HL-60/S4 (cell line): ENCODE data around the gene TMEM184B.

ENCODE experiments used
- in situ Hi-C: fragments of 300-500 bp; cut with MboI; formaldehyde crosslinking; loops from 2 replicates; pipeline ENCODE4 v1.14.3; 2022; ENCODE audit warnings: low sequenced_read_pairs

Gene TMEM184B

GRCh38 chr22:38249803-38250642 lies 22.8 kb downstream of the TMEM184B start:
- in situ Hi-C loops, result no loop called here

DNA sequence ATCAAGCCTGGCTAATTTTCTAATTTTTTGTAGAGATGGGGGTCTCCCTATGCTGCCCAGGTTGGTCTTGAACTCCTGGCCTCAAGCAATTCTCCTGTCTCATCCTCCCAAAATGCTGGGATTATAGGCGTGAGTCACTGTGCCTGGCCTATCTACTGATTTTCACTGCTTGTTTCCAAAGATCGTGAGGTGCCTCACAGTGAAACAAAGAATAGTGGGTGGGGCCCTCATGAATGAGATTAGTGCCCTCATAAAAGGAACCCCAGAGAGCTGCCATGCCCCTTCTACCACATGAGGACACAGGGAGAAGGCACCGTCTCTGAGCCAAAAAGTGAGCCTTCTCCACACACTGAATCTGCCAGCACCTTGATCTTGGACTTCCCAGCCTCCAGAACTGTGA lies 23.5 kb downstream of the TMEM184B start:
- in situ Hi-C loops, result no loop called here

GRCh38 chr22:38248280-38248679 lies 24.5 kb downstream of the TMEM184B start:
- in situ Hi-C loops, result no loop called here

- in situ Hi-C loops, result no loop called here
These were observed 25.1 kb downstream of the TMEM184B start for GRCh38 chr22:38247713-38248112.

GRCh38 chr22:38246692-38247091 lies 26.1 kb downstream of the TMEM184B start:
- in situ Hi-C loops, result no loop called here

DNA sequence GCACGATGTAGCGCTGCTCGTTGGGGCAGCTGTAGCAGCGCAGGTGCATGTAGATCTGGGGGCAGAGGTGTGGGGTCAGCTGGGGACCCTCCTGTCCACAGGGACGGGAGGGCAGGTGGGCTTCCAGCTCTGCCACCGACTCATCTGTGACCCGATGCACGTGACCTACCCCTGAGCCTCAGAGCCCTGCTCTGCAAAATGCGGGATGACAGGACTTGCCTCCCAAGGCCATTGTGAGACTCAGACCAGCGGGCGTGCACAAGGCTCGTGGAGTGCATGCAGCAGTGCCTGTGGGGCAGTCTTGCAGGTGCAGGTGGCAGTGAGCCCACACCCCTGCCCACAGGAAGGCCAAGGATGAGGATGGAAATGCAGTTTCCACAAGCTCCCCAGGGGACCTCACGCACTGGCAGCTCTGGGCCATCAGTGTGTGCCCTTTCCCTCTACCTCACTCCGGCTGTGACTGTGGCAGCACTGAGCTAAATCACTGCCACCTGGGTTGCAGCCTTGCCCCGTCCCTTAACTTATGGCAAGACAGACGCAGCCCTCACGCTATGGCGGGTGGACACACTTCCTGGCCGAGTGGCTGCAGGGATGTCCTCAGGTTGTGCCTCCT lies 26.7 kb downstream of the TMEM184B start:
- in situ Hi-C loops, result no loop called here

- in situ Hi-C loops, result no loop called here
These were observed 28.7 kb downstream of the TMEM184B start for GRCh38 chr22:38244106-38244505.

- in situ Hi-C loops, result no loop called here
These were observed 29.6 kb downstream of the TMEM184B start for GRCh38 chr22:38243007-38243765.

GRCh38 chr22:38240734-38241252 lies 32.0 kb downstream of the TMEM184B start:
- in situ Hi-C loops, result no loop called here

DNA sequence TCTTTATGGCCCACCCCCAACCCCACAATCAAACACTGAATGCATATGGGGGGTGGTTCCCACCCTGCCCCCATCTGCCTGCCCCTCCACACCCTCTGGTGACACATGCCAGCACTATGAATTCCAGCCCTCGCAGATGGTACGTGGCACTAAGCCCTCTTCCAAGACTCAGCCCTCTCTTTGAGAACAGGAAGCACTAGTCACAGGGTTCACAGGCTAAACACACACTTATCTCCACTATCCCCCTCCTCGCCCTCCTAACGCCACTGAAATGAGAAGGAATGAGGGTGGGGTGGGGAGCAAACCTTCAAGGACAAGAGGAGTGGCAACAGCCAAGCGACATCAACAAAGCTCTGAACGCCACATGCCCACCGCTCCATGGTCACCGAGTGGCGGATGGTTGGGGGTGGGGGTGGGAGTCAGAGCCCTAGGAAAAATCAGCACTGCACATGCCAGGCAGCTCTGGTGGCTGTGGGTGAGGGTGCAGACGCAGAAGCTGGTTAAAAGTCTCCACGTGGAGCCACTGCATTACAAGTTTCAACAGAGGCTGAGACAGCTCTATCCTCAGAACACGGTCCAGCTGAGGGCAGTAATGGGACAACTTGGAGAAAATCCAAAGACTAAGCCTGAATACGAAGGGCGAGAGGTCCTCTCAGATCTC lies 33.6 kb downstream of the TMEM184B start:
- in situ Hi-C loops, result loop anchor here (10.0 kb wide), 1 partner anchor 114 kb away; no protein-coding TSS in a partner anchor

GRCh38 chr22:38238519-38239071 lies 34.2 kb downstream of the TMEM184B start:
- in situ Hi-C loops, result loop anchor here (10.0 kb wide), 1 partner anchor 114 kb away; no protein-coding TSS in a partner anchor

- in situ Hi-C loops, result loop anchor here (10.0 kb wide), 1 partner anchor 112 kb away; no protein-coding TSS in a partner anchor
These were observed 36.0 kb downstream of the TMEM184B start for GRCh38 chr22:38236786-38237185.

- in situ Hi-C loops, result loop anchor here (10.0 kb wide), 1 partner anchor 111 kb away; no protein-coding TSS in a partner anchor
These were observed 37.5 kb downstream of the TMEM184B start for GRCh38 chr22:38235240-38235850.

DNA sequence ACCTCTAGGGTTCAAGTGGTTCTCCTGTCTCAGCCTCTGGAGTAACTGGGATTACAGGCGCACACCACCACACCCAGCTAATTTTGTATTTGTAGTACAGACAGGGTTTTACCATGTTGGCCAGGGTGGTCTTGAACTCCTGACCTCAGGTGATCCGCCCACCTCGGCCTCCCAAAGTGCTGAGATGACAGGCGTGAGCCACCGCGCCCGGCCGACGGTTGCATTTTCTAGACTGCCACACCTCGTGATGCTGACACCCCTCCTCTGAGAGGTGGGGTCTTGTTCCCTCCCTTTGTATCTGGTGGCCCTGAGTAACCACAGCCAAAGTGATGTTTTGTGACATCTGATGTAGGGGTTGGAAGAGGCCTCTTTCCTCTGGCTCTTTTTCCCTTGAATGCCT lies 39.0 kb downstream of the TMEM184B start:
- in situ Hi-C loops, result loop anchor here (10.0 kb wide), 1 partner anchor 109 kb away; no protein-coding TSS in a partner anchor

DNA sequence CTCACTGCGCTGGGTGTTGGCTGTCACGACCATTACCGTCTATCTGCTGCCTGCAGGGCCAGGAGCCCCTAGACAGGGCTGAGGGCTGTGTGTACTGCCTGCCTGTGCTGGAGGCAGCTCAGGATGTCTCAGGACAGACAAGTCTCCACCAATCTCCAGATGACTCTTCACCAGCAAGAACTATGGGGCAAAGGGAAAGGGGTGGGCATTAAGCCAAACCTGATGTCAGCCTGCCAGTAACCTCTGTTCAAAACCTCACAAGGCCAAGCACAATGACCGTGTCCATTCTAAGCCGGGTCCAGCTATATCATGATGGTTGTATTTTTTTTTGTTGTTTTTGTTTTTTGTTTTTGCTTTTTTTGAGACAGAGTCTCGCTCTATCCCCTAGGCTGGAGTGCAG lies 39.4 kb downstream of the TMEM184B start:
- in situ Hi-C loops, result loop anchor here (10.0 kb wide), 1 partner anchor 109 kb away; no protein-coding TSS in a partner anchor

GRCh38 chr22:38232196-38232595 lies 40.6 kb downstream of the TMEM184B start:
- in situ Hi-C loops, result loop anchor here (10.0 kb wide), 1 partner anchor 107 kb away; no protein-coding TSS in a partner anchor

DNA sequence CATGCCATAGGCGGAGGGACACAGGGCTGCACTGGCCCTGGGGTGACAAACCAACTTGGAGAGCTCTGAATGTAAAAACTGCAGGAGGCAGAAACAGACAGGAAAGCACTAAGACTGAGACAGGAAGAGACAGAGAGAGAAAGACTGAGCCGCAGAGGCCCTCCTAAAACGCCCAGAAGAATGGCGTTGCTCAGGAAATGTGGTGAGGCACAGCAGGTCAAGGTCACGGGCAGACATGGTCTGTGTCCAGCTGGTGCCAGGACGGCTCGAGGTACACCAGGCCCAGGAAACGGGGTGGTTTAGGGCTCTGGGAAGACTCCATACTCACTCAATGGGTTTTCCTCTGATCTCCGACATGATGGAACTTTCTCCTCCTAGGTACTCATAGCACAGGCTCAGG lies 41.9 kb downstream of the TMEM184B start:
- in situ Hi-C loops, result loop anchor here (10.0 kb wide), 1 partner anchor 106 kb away; no protein-coding TSS in a partner anchor

- in situ Hi-C loops, result loop anchor here (10.0 kb wide), 1 partner anchor 105 kb away; no protein-coding TSS in a partner anchor
These were observed 42.5 kb downstream of the TMEM184B start for GRCh38 chr22:38230108-38230825.
